Astrocyte of the spinal cord (primary cell): ENCODE data around the gene CBY2.
"Not testable (repeated sequence)": the region's sequence is repeated elsewhere in the genome, so short reads cannot be mapped to it uniquely, and the experiment has no call there.

ENCODE experiments used
- DNase-seq: peaks from one replicate; pipeline ENCODE4 v3.0.0; 2011; ENCODE audit warnings: low read depth, low spot score
- H3K4me3 ChIP-seq: 2 replicates; pipeline ENCODE4 v1.5.1; 2011; ENCODE audit warnings: low read depth, mild to moderate bottlenecking, low read length, moderate library complexity
- CTCF ChIP-seq: IDR thresholded peaks from 2 replicates; pipeline ENCODE4 v1.5.1; 2012; ENCODE audit warnings: low read depth, mild to moderate bottlenecking, low read length, inconsistent platforms
- in situ Hi-C: cut with HindIII; loops from 2 replicates; pipeline ENCODE4 v1.10.0; 2017; ENCODE audit warnings: low sequenced_read_pairs

Gene CBY2

GRCh38 chr13:45750566-45750965 is 48.4 kb downstream of the CBY2 start:
- DNase-seq: no peak
- in situ Hi-C loops: no loop called here
- H3K4me3 ChIP-seq: no peak overlapping the region
- no peak for TF ChIP-seq CTCF

GRCh38 chr13:45751885-45752284 is 49.8 kb downstream of the CBY2 start:
- in situ Hi-C loops: no loop called here
- TF ChIP-seq CTCF: no peak
- H3K4me3 ChIP-seq: no peak overlapping the region
- no peak for DNase-seq

GRCh38 chr13:45752510-45752909 is 50.4 kb downstream of the CBY2 start:
- H3K4me3 ChIP-seq: no peak overlapping the region
- DNase-seq: no peak
- in situ Hi-C loops: no loop called here
- no peak for TF ChIP-seq CTCF

DNA sequence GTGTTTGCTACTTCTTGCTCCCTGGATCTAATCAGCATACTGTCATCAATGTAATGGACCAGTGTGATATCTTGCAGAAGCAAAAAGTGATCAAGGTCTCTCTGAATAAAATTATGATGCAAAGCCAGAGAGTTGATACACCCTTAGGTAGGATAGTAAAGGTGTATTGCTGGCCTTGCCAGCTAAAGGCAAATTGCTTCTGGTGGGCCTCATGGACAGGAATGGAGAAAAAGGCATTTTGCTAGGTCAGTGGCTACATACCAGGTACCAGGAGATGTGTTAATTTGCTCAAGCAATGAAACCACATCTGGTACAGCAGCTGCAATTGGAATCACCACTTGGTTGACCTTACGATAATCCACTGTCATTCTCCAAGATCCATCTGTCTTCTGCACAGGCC is 54.4 kb downstream of the CBY2 start:
- H3K4me3 ChIP-seq, DNase-seq, in situ Hi-C loops: not testable (repeated sequence)

GRCh38 chr13:45757589-45757988 is 55.5 kb downstream of the CBY2 start:
- H3K4me3 ChIP-seq, in situ Hi-C loops, DNase-seq: not testable (repeated sequence)

GRCh38 chr13:45763419-45763818 is 61.3 kb downstream of the CBY2 start:
- in situ Hi-C loops: no loop called here
- no peak for TF ChIP-seq CTCF
- DNase-seq: no peak
- no peak overlapping the region for H3K4me3 ChIP-seq
